GM18505 (cell line): Measurements from ENCODE around the gene GPBP1L1.

Experiments used
- ATAC-seq: cut with Tn5 transposase; IDR thresholded peaks from one replicate; pipeline ENCODE4 v1.9.1; 2021; ENCODE audit not compliant: unreplicated experiment
- POLR2A ChIP-seq: IDR thresholded peaks from 4 replicates; pipeline ENCODE4 v1.6.1; 2011; ENCODE audit warnings: borderline replicate concordance; ENCODE audit not compliant: insufficient read depth, insufficient read length; ENCODE audit errors: extremely low read depth

Gene GPBP1L1

DNA sequence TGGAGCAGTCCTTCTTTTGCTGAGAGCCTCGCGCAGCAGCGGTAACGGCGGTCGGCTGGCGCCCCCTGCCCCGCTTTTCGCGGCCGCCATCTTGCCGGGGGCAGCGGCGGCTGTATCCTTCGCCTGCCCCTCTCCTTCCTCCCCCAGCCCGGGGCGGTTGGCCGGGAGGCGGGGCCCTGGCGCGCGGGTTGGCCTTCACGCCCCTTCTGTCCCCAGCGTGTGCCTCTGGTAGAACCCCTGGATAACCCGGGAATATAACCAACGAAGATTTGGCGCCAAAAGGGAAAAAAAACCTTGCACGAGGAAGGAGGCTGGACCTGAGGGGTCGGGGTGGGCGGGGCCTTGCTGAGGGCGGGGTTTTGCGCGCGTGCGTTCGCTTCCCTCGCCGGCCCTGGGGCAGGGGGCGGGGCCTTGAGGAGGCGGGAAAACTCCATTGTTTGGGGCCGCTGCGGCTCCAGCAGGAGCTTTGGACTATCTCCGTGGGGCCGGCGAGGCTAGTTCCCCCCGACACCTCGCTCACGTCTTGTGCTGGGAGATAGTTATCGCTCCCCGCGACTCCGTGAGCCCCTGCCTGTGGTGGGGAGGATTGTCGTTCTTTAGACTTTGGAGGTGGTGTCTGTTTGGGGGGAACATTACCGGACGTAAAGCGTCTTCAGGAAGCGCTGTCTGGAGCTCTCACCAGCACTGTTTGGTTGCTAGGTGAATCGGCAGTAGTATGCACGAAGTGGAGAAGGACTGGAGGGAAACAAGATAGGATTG, 101.8 kb downstream of the GPBP1L1 start:
- ATAC-seq, result peak; percentile 37
- no peak for TF ChIP-seq POLR2A

DNA sequence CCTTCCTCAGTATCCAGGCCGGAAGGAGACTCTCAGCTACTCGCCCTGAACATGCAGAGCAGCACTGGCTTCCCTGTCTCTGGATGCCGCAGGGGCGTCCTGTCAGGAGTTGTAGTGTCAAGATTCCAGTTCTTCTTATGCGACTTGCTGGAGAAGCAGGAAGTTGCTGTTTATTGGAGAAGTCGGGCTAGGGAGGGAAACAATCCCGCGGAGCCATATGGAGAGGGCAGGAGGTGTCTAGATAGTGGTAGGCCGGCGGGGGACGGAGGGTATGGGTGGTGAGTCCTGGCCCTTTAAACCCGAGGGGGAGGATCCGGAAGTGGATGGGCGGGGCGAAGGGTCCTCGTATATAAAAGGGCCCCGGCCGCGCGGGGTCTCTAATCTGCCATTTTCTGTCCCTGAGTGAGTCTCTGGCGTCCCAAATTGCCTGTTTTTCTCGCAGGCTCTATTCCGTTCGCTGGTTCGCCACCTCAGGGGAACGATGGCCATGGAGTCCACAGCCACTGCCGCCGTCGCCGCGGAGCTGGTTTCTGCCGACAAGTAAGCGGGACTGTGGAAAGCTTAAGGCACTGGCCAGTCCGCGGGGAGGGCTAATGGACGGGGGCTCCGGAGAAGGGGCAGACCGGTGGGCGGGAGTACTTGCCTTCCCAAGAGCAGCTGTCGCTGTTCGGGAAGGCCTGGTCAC, 102.5 kb downstream of the GPBP1L1 start, which contains the start of gene NASP:
Gene NASP (plus strand): TSS at position 376 of the 685 bp plus-strand sequence. CDS start 106 bp downstream, at position 482.
- peak; percentile 99 for TF ChIP-seq POLR2A
- ATAC-seq, result peak; percentile 44

DNA sequence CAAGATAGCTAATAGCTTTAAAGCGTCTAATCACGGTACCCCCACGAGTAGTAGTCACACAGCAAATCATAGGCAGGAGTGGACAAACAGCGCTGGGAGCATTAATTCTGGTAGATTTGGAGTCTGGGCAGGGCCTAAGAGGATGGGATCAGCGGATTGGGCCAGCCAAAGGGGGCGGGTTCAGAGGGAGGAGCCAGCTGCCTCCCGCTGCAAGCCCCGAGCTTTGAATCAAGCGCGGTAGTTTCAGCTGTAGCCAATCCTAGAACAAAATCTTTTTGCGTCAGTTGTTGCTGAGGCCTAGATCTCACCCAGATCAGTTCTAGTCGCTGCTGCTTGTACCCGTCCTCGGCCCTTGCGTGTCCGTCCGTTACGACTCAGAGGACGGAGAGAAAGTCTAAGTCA, 103.1 kb downstream of the GPBP1L1 start:
- ATAC-seq, result peak; percentile 56

More for the DNA sequence above, 103.1 kb downstream of the GPBP1L1 start:
- no peak for TF ChIP-seq POLR2A
